Measurements from ENCODE around the gene EXD2.

Gene EXD2, protein sequence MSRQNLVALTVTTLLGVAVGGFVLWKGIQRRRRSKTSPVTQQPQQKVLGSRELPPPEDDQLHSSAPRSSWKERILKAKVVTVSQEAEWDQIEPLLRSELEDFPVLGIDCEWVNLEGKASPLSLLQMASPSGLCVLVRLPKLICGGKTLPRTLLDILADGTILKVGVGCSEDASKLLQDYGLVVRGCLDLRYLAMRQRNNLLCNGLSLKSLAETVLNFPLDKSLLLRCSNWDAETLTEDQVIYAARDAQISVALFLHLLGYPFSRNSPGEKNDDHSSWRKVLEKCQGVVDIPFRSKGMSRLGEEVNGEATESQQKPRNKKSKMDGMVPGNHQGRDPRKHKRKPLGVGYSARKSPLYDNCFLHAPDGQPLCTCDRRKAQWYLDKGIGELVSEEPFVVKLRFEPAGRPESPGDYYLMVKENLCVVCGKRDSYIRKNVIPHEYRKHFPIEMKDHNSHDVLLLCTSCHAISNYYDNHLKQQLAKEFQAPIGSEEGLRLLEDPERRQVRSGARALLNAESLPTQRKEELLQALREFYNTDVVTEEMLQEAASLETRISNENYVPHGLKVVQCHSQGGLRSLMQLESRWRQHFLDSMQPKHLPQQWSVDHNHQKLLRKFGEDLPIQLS

DNA sequence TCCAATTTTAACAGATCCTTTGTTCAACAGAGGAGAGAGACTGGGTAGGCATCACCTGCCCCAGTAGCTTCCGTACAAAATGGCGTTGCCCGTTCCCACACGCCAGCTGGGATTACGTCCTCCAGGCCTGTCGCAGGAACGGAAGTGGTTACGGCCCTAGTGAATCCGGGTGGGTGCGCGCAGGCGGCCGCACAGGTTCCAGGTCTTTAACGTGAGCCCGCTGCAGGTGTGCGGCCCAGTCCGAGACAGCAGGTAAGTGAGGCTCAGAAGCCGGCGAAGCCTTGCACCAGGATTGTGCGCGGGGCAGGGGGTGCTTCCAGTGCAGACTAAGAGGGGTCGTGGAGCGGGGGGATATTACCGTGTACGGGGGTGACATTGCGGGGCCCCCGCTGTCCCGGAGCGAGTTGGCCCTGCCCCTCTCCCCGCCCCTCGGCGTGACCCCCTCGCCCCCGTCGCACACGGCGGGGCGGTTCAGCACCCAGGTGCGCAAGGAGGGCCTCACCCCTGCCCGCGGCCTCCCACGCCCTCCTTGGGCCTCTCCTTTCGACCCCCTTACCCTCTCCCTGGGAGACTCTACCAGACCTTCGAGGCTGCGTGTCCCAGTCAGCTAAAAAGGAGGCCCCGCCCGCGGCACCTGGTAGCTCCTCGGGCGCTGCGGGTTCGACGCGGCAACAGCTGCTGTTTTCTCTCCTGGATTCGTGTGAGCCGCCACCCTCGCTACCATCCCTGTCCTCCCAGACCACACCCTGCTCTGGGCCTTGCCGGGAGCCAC is at the start of gene EXD2:
TSS of gene EXD2 (plus strand) at position 159 of the 772 bp plus-strand sequence. CDS start 17,973 bp downstream, outside the sequence.
- TF ChIP-seq GATA2 (IDR thresholded peaks at IDR 0.05; ENCODE audit: low read depth, low read length), result no peak
- no peak for TF ChIP-seq GATA3 (IDR thresholded peaks at IDR 0.05; ENCODE audit: low read depth, low read length)

DNA sequence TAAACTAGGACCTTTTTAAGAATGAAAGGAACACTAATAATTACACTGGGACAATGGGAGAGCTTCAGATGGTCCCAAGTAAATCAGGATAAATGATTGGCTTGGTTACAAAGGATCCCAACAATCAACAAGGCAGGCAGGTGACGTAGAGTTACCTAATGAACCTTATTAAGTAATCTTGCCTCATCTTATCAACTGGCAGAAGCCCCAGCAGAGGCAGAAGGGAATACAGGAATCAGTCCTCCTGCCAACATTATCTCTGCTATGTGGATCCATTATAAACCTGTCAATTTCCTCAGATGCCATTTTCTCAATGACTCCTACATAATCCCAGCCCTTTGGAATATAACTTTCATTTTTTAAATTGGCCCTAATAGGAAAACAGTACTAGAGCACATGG is 49.7 kb upstream of the EXD2 start:
- TF ChIP-seq GATA3 (IDR thresholded peaks at IDR 0.05; ENCODE audit: low read depth, low read length), result no peak
- no peak for TF ChIP-seq GATA2 (IDR thresholded peaks at IDR 0.05; ENCODE audit: low read depth, low read length)

DNA sequence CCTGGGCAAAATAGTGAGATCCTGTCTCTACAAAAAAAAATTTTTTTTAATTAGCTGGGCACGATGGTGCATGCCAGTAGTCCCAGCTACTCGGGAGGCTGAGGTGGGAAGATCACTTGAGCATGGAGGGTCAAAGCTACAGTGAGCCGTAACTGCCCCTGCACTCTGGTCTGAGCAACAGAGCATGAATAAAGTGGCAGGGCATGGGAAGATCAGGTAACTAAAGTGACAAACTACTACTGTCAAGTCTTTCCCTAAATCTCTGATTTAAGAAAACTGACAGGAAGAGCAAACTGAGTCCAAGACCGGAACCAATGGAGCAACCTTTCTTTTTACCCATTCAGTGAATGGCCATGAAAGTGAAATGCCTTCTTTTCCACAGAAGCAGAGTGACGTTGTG is 49.2 kb upstream of the EXD2 start:
- TF ChIP-seq GATA3 (IDR thresholded peaks at IDR 0.05; ENCODE audit: low read depth, low read length), result no peak

GRCh38 chr14:69149461-69150244 is 41.6 kb upstream of the EXD2 start:
- TF ChIP-seq GATA2 (IDR thresholded peaks at IDR 0.05; ENCODE audit: low read depth, low read length) (no peak), GATA3 (IDR thresholded peaks at IDR 0.05; ENCODE audit: low read depth, low read length) (no peak)

GRCh38 chr14:69151458-69152180 is 39.7 kb upstream of the EXD2 start:
- TF ChIP-seq GATA2 (IDR thresholded peaks at IDR 0.05; ENCODE audit: low read depth, low read length), result no peak
- no peak for TF ChIP-seq GATA3 (IDR thresholded peaks at IDR 0.05; ENCODE audit: low read depth, low read length)

DNA sequence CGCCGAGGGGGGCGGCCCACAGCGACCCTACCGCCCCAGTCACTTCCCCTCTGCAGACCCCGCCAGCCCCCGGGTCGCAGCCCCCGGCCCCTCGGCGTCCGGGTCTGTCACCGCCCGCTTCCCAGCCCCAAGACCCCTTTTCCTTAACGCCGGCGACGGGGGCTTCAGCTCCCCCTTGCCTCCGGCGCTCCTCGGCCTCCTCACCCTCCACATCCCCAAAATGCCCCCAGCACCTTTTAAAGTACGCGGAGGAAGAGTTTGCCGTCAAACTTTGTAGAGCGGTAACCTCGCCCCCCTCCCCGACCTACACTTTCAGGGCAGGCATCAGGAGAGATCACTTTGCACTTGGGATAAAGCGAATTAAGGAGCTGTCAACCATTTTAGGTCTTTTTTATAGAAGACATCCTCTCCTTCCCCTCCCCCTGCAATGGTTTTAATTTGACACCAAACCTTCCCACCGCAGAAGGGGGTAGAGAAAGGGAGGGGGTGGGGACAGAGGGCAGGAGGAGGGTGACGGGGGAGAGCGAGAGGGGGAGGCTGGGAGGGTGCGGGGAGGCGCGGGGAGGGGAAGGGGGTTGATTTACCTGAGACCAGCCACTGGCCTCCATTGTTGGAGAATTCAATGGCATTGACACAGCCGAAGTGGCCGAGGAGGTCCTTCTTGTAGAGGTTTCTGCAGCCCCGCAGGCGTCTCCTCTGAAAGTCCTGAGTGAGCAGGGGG is 39.0 kb upstream of the EXD2 start:
- TF ChIP-seq GATA2 (IDR thresholded peaks at IDR 0.05; ENCODE audit: low read depth, low read length) (no peak), GATA3 (IDR thresholded peaks at IDR 0.05; ENCODE audit: low read depth, low read length) (no peak)

DNA sequence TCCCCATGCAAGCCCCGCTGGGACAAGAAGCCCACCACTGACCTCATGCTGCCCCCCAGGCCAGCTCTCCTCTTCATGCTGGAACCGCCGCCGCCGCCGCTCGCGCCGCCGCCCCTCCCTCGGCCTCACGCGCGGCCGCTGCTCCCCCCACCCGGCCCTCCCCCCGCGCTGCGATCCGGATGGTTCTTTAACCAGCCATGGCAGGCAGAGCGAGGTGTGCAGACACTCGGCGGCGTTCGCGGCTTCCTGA is 38.5 kb upstream of the EXD2 start, which contains the start of gene DCAF5:
TSS of gene DCAF5 (minus strand) at position 218 of the 250 bp plus-strand sequence. CDS start at position 77, 141 bp downstream.
- TF ChIP-seq GATA3 (IDR thresholded peaks at IDR 0.05; ENCODE audit: low read depth, low read length), result no peak
- no peak for TF ChIP-seq GATA2 (IDR thresholded peaks at IDR 0.05; ENCODE audit: low read depth, low read length)

DNA sequence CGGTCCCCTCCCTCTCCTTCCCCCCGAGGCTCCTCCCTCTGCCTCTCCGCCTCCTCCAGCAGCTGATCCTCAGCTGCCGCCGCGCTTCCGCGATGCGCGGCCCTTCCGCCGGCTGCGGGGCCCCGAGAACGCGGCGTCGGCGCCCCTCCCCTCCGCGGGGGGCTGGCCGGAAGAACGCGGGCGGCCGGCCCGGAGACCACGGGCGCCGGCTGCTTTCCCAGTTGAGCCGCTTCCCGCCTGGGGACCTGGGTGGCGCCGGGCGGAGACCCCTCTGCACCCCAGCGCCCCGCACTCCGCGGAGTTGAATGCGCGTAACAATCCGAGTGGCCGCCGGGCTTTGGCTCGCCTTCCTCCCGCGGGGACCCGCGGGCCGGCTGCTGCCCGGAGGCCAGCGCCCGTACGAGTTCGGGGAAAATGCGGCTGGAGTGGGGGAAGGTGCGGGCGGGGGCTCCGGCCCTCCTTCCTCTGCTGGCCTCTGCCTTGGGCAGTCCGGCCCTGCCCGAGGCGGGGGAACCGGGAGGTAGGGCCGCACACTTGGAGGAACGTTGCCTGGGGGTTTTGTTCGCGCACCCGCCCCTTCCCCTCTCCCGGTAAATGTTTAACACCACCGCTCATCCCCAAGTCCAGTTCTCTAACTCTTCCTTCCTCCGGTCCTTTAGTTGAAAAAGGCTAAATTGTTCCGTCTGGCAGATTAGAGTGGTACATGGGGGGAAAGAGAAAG is 38.0 kb upstream of the EXD2 start:
- 0 out of 2 replicates have a peak, but pooled peaks have one; percentile 15 for TF ChIP-seq GATA2 (IDR thresholded peaks at IDR 0.05; ENCODE audit: low read depth, low read length)
- no peak for TF ChIP-seq GATA3 (IDR thresholded peaks at IDR 0.05; ENCODE audit: low read depth, low read length)

DNA sequence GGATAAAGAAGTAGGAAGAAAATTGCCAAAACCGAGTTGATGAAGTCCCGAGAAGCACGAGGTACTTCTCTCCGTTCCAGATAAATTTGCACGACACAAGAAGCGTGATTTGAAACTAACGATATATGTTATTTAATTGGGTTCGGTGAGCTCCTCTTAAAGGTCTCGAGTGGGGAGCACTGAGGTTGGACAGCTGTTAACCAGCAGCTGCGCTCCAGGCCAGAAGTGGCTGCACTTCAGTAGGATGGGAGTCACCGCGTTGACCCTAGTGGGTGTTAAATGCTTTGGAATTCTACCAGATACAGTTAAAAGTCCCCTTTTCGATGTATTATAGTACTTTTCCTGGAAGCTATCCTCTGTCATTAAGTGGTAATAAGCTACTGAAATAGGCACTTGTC is 37.4 kb upstream of the EXD2 start:
- TF ChIP-seq GATA2 (IDR thresholded peaks at IDR 0.05; ENCODE audit: low read depth, low read length), result no peak
- TF ChIP-seq GATA3 (IDR thresholded peaks at IDR 0.05; ENCODE audit: low read depth, low read length), result no peak

DNA sequence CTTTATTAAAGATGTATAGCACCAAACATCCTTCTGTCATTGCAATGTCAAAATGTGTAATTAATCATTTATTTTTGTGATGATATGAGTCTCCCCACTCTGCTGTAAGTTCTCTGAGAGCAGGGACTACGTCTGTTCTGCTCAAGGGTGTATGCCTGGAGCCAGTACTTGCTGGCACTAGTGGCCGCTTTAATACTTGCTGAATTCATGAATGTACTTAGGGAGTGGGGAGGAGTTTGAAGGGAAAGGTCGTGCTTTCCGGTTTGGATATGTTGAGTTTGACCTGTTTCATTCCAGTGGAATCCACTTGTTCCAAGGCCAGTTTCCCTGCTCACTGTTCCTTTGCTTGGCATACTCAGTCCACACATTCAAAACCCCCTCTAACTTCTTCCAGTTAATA is 36.5 kb upstream of the EXD2 start:
- TF ChIP-seq GATA3 (IDR thresholded peaks at IDR 0.05; ENCODE audit: low read depth, low read length) (no peak), GATA2 (IDR thresholded peaks at IDR 0.05; ENCODE audit: low read depth, low read length) (no peak)

DNA sequence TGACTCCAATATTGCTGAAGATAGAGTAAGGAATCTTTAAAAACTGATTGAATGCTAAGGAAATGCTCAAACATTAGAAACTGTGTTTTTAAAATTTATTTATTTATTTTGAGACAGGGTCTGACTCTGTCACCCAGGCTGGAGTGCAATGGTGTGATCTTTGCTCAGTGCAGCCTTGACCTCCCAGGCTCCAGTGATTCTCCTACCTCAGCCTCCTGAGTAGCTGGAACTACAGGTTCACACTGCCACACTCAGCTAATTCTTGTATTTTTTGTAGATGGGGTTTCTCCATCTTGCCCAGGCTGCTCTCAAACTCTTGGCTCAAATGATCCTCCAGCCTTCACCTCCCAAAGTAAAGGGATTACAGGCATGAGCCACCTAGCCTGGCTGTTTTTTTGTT is 35.1 kb upstream of the EXD2 start:
- TF ChIP-seq GATA3 (IDR thresholded peaks at IDR 0.05; ENCODE audit: low read depth, low read length) (no peak), GATA2 (IDR thresholded peaks at IDR 0.05; ENCODE audit: low read depth, low read length) (no peak)

DNA sequence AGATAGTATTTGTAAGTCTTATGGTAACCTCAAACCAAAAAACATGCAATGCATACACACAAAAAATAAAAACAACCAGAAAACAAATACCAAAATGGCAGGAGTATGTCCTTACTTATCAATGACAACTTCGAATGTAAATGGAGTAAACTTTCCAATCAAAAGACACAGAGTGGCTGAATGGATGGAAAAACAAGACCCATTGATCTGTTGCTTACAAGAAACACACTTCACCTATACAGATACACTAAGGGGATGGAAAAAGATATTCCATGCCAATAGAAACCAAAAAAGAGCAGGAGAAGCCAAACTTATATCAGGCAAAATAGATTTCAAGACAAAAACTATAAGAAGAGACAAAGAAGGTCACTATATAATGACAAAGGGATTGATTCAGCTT is 29.7 kb upstream of the EXD2 start:
- TF ChIP-seq GATA3 (IDR thresholded peaks at IDR 0.05; ENCODE audit: low read depth, low read length) (no peak), GATA2 (IDR thresholded peaks at IDR 0.05; ENCODE audit: low read depth, low read length) (no peak)
